C4-2B (cell line): ENCODE measurements around the gene OSBPL5.

Source experiments
- CTCF ChIP-seq: fragments of 450-650 bp; conservative IDR thresholded peaks from 2 replicates; pipeline ENCODE4 v1.5.1; 2017; ENCODE audit warnings: mild to moderate bottlenecking
- ZFX ChIP-seq: fragments of 450-650 bp; IDR thresholded peaks from 2 replicates; pipeline ENCODE4 v1.6.1; 2017

GRCh38 chr11:3081386-3081751, 83.7 kb downstream of the OSBPL5 start:
- TF ChIP-seq CTCF, result no peak
- no peak for TF ChIP-seq ZFX
